Ovary (tissue), 9 donors: ENCODE measurements around the gene ABCG1. TPM values are rescaled to one million over a fixed set of nuclear protein-coding genes. Genes with fewer than 3 reads are reported as not detected.

Experiments used
- DNase-seq, 5 donors: peaks; one replicate each; pipeline ENCODE4 v3.0.0-alpha.2; 2019 to 2020
- H3K27ac ChIP-seq, 2 donors: fragments of 200-600 bp; one replicate each; pipeline versions ENCODE4 v1.5.1 to v1.8.0; 2019 to 2022
- H3K27me3 ChIP-seq: fragments of 200-600 bp; one replicate; pipeline ENCODE4 v1.8.0; 2022
- H3K36me3 ChIP-seq: fragments of 200-600 bp; sonication (generic); one replicate; pipeline ENCODE4 v1.5.1; 2019
- H3K4me1 ChIP-seq: one replicate; pipeline ENCODE4 v1.8.1; 2013; ENCODE audit warnings: mild to moderate bottlenecking, moderate library complexity; ENCODE audit not compliant: insufficient read depth
- H3K4me3 ChIP-seq: fragments of 200-600 bp; sonication (generic); one replicate; pipeline ENCODE4 v1.5.1; 2017
- H3K9me3 ChIP-seq, 2 donors: fragments of 200-600 bp in 1 of 2; sonication (generic) in 1 of 2; one replicate each; pipeline versions ENCODE4 v1.5.1 to v1.8.1; 2013 to 2019; ENCODE audit warnings: mild to moderate bottlenecking in 1 of 2, moderate library complexity in 1 of 2
- CTCF ChIP-seq, 3 donors: fragments of 450-650 bp in 2 of 3; fragments of 200-600 bp in 1 of 3; IDR thresholded peaks; one replicate each; pipeline versions ENCODE4 v1.5.1 to v1.8.0; 2016 to 2022; ENCODE audit warnings: antibody characterized with exemption in 3 of 3, mild to moderate bottlenecking in 1 of 3
- EP300 ChIP-seq: sonication (generic); formaldehyde crosslinking; IDR thresholded peaks from one replicate; pipeline ENCODE4 v1.6.1; 2017; ENCODE audit warnings: antibody characterized with exemption
- POLR2A ChIP-seq: fragments of 450-650 bp; IDR thresholded peaks from one replicate; pipeline ENCODE4 v1.6.1; 2017; ENCODE audit warnings: antibody characterized with exemption, mild to moderate bottlenecking, moderate library complexity
- WGBS, 3 donors: extraction: QIAGEN DNeasy Blood & Tissue Kit in 1 of 3; methylation state at CpG; one replicate each; pipeline versions ENCODE4 v1.1.5 to v1.1.7; 2013 to 2017; 5-methylcytosine and 5-hydroxymethylcytosine counted together
- intact Hi-C, 4 donors: fragments of 100-400 bp; cut with DNase I; formaldehyde crosslinking; loops; one replicate each; pipeline versions ENCODE4 v1.11.0 to v1.15.1; 2022 to 2023
- polyA plus RNA-seq, 2 donors: library from polyadenylated mRNA; stranded (reverse); fragments of 200-250 nt in 1 of 2; fragments of 350-450 nt in 1 of 2; fragmentation: Illumina TruSeq in 1 of 2; extraction: RNeasy Lipid Tissue Mini Kit (QIAGEN cat#74804) in 1 of 2; gene quantifications; one replicate each; pipeline ENCODE4 v1.2.3, GENCODE V29; 2013 to 2014
- total RNA-seq, 7 donors: library from RNA; depleted of rRNA in 2 of 7; stranded (reverse); fragments of >200 nt in 2 of 7; fragmentation: NEBNext Ultra II Directional in 3 of 7; extraction: Animal tissue kit (Norgen Biotek cat#: 25700) in 3 of 7; gene quantifications; one replicate each; pipeline versions ENCODE4 v1.1.0 to v1.2.4, GENCODE V29; 2016 to 2023
- donor health status: DM: no; HTN: no; CAD: no; lungs with moderate emphysema.
- donor health status: DM: no; HTN: no; CAD: no.
- donor health status: Bipolar disorder and iron deficiency.
- donor health status: DM: yes; HTN: yes; CAD: no.
- donor health status: DM: no; HTN: no; CAD: no.
- donor health status: DM: yes; HTN: yes; CAD: no.

ABCG1 gene
- total and polyA plus RNA-seq, 9 donors = 4.3 to 14.9 (median 5.8) TPM

- no peak overlapping the region for H3K27ac ChIP-seq
- H3K27me3 ChIP-seq = no peaks in the 10 kb centered on the region
- peaks cover 16% of the 10 kb centered on the region for H3K4me1 ChIP-seq
- intact Hi-C loops = loop anchor here in 1 of 4 donors (10.0 kb wide), 1 partner anchor 1672 kb away; no protein-coding TSS in a partner anchor
- no peaks in the 10 kb centered on the region for H3K36me3 ChIP-seq
- TF ChIP-seq POLR2A (no peak), CTCF (IDR thresholded peaks at IDR 0.05) (no peak), EP300 (no peak)
- WGBS, 3 donors = 74 to 88% (median 77%) methylated on average over 3 of the region's 3 CpGs
- H3K4me3 ChIP-seq = no peak overlapping the region
- no peak for DNase-seq
- H3K9me3 ChIP-seq = no peaks in the 10 kb centered on the region
Observed at GRCh38 chr21:42236693-42237092, 17.8 kb downstream of the ABCG1 start.

- no peaks in the 10 kb centered on the region for H3K36me3 ChIP-seq
- H3K4me1 ChIP-seq = peaks cover 16% of the 10 kb centered on the region
- no peaks in the 10 kb centered on the region for H3K27me3 ChIP-seq
- H3K27ac ChIP-seq = no peak overlapping the region
- TF ChIP-seq EP300 (no peak), POLR2A (no peak), CTCF (IDR thresholded peaks at IDR 0.05) (no peak)
- no peaks in the 10 kb centered on the region for H3K9me3 ChIP-seq
- DNase-seq = no peak
- intact Hi-C loops = loop anchor here in 1 of 4 donors (10.0 kb wide), 1 partner anchor 1672 kb away; no protein-coding TSS in a partner anchor
- H3K4me3 ChIP-seq = no peak overlapping the region
- WGBS, 3 donors = 93 to 95% (median 95%) methylated on average over 5 of the region's 5 CpGs
Observed at GRCh38 chr21:42237161-42237560, 18.2 kb downstream of the ABCG1 start.

- no peak for TF ChIP-seq POLR2A
- TF ChIP-seq EP300 = no peak
- TF ChIP-seq CTCF (IDR thresholded peaks at IDR 0.05) = no peak
- H3K4me3 ChIP-seq = no peak overlapping the region
- intact Hi-C loops = loop anchor here in 1 of 4 donors (10.0 kb wide), 1 partner anchor 1673 kb away; no protein-coding TSS in a partner anchor
- peaks cover 16% of the 10 kb centered on the region for H3K4me1 ChIP-seq
- H3K9me3 ChIP-seq = no peaks in the 10 kb centered on the region
- H3K27me3 ChIP-seq = no peaks in the 10 kb centered on the region
- no peak overlapping the region for H3K27ac ChIP-seq
- DNase-seq = no peak
- WGBS, 3 donors = 88 to 97% (median 93%) methylated on average over 3 of the region's 3 CpGs
- H3K36me3 ChIP-seq = no peaks in the 10 kb centered on the region
Observed at GRCh38 chr21:42237577-42237976, 18.6 kb downstream of the ABCG1 start.

GRCh38 chr21:42238185-42238934 is 19.4 kb downstream of the ABCG1 start:
- H3K4me3 ChIP-seq = no peak overlapping the region
- no peak for DNase-seq
- no peaks in the 10 kb centered on the region for H3K9me3 ChIP-seq
- H3K27me3 ChIP-seq = no peaks in the 10 kb centered on the region
- WGBS, 3 donors = 86 to 91% (median 90%) methylated on average over 12 of the region's 12 CpGs
- no peaks in the 10 kb centered on the region for H3K36me3 ChIP-seq
- intact Hi-C loops = loop anchor here in 1 of 4 donors (10.0 kb wide), 1 partner anchor 1674 kb away; no protein-coding TSS in a partner anchor
- TF ChIP-seq POLR2A (no peak), CTCF (IDR thresholded peaks at IDR 0.05) (no peak), EP300 (no peak)
- peaks cover 15% of the 10 kb centered on the region for H3K4me1 ChIP-seq
- no peak overlapping the region for H3K27ac ChIP-seq
